Osteoblast (primary cell): ENCODE data around the gene MEF2C. TPM values are rescaled to one million over a fixed set of nuclear protein-coding genes. Genes with fewer than 3 reads are reported as not detected.

Experiments
- DNase-seq: peaks from one replicate; pipeline ENCODE4 v3.0.0; 2011; ENCODE audit warnings: low spot score, mixed read lengths; ENCODE audit not compliant: insufficient read length; ENCODE audit errors: missing footprints
- H2AFZ ChIP-seq: 2 replicates; pipeline ENCODE4 v1.6.0; 2011; ENCODE audit warnings: mild to moderate bottlenecking, low read length
- H3K27ac ChIP-seq: 2 replicates; pipeline ENCODE4 v1.5.1; 2011; ENCODE audit warnings: mild to moderate bottlenecking, low read depth, low read length, moderate library complexity
- H3K27me3 ChIP-seq: 2 replicates; pipeline ENCODE4 v1.6.0; 2012; ENCODE audit warnings: mild to moderate bottlenecking, control low read depth, inconsistent platforms, low read length, moderate library complexity; ENCODE audit not compliant: insufficient read depth
- H3K36me3 ChIP-seq: 2 replicates; pipeline ENCODE4 v1.5.1; 2011; ENCODE audit warnings: mild to moderate bottlenecking, low read length, control low read depth, moderate library complexity; ENCODE audit not compliant: insufficient read depth
- H3K4me1 ChIP-seq: 2 replicates; pipeline ENCODE4 v1.5.1; 2011; ENCODE audit warnings: mild to moderate bottlenecking, low read length, control low read depth, moderate library complexity; ENCODE audit not compliant: insufficient read depth
- H3K4me2 ChIP-seq: 2 replicates; pipeline ENCODE4 v1.6.0; 2011; ENCODE audit warnings: mild to moderate bottlenecking, low read length; ENCODE audit not compliant: insufficient read depth
- H3K4me3 ChIP-seq: fragments of 200-600 bp; sonication (generic); 3 replicates; pipeline ENCODE4 v1.5.1; 2012; ENCODE audit warnings: mild to moderate bottlenecking, low read length, inconsistent platforms; ENCODE audit not compliant: insufficient read depth
- H3K79me2 ChIP-seq: 2 replicates; pipeline ENCODE4 v1.6.0; 2012; ENCODE audit warnings: mild to moderate bottlenecking, low read length, control low read depth, inconsistent platforms; ENCODE audit not compliant: insufficient read depth
- H3K9me3 ChIP-seq: 2 replicates; pipeline ENCODE4 v1.5.1; 2011; ENCODE audit warnings: low read depth, low read length, control low read depth
- H4K20me1 ChIP-seq: 2 replicates; pipeline ENCODE4 v1.6.0; 2012; ENCODE audit warnings: mild to moderate bottlenecking, low read length, control low read depth; ENCODE audit not compliant: insufficient read depth
- CTCF ChIP-seq: IDR thresholded peaks from 2 replicates; pipeline ENCODE4 v1.5.1; 2011; ENCODE audit warnings: mild to moderate bottlenecking, low read depth, low read length, moderate library complexity; ENCODE audit errors: extremely low read depth
- total RNA-seq: library from RNA; depleted of rRNA; stranded (reverse); fragments of >200 nt; gene quantifications from 2 replicates; pipeline ENCODE4 v1.2.3, GENCODE V29; 2012

The MEF2C gene
- total RNA-seq, 1 donor = 13.4 TPM

- peak overlapping the region; percentile 95 for H2AFZ ChIP-seq
- peaks cover 17% of the 10 kb centered on the region for H3K4me1 ChIP-seq
- TF ChIP-seq CTCF = no peak
- H3K36me3 ChIP-seq = no peaks in the 10 kb centered on the region
- H3K4me2 ChIP-seq = peak overlapping the region; percentile 90
- peak overlapping the region; percentile 50 for H3K27ac ChIP-seq
- H3K9me3 ChIP-seq = no peaks in the 10 kb centered on the region
- H4K20me1 ChIP-seq = no peaks in the 10 kb centered on the region
- DNase-seq = peak; percentile 81
- peak overlapping the region; percentile 80 for H3K4me3 ChIP-seq
- H3K27me3 ChIP-seq = no peaks in the 10 kb centered on the region
- no peaks in the 10 kb centered on the region for H3K79me2 ChIP-seq
These were observed 6.4 kb upstream of the MEF2C start for GRCh38 chr5:88889189-88890069.

GRCh38 chr5:88888848-88889188 is 5.8 kb upstream of the MEF2C start:
- Histone ChIP-seq H3K4me2 (peak overlapping the region; percentile 90), H3K4me1 (peaks cover 19% of the 10 kb centered on the region), H3K36me3 (no peaks in the 10 kb centered on the region), H3K79me2 (no peaks in the 10 kb centered on the region), H3K27ac (peak overlapping the region; percentile 8), H2AFZ (peak overlapping the region; percentile 95), H3K9me3 (no peaks in the 10 kb centered on the region), H3K27me3 (no peaks in the 10 kb centered on the region), H3K4me3 (peak overlapping the region; percentile 80), H4K20me1 (no peaks in the 10 kb centered on the region)
- DNase-seq = no peak
- TF ChIP-seq CTCF = no peak

- no peaks in the 10 kb centered on the region for H3K79me2 ChIP-seq
- no peaks in the 10 kb centered on the region for H3K9me3 ChIP-seq
- no peak for TF ChIP-seq CTCF
- H3K27me3 ChIP-seq = no peaks in the 10 kb centered on the region
- no peaks in the 10 kb centered on the region for H3K36me3 ChIP-seq
- H3K4me3 ChIP-seq = no peak overlapping the region
- H3K4me2 ChIP-seq = peak overlapping the region; percentile 90
- H4K20me1 ChIP-seq = no peaks in the 10 kb centered on the region
- H2AFZ ChIP-seq = peak overlapping the region; percentile 17
- no peak for DNase-seq
- peak overlapping the region; percentile 18 for H3K27ac ChIP-seq
- peaks cover 19% of the 10 kb centered on the region for H3K4me1 ChIP-seq
These were observed 5.3 kb upstream of the MEF2C start for GRCh38 chr5:88888291-88888690.

- peak overlapping the region; percentile 2 for H2AFZ ChIP-seq
- H3K27me3 ChIP-seq = no peaks in the 10 kb centered on the region
- H3K27ac ChIP-seq = no peak overlapping the region
- TF ChIP-seq CTCF = no peak
- peaks cover 4% of the 10 kb centered on the region for H3K79me2 ChIP-seq
- DNase-seq = no peak
- no peak overlapping the region for H3K4me2 ChIP-seq
- H3K4me3 ChIP-seq = no peak overlapping the region
- no peaks in the 10 kb centered on the region for H3K36me3 ChIP-seq
- peaks cover 19% of the 10 kb centered on the region for H3K4me1 ChIP-seq
- H3K9me3 ChIP-seq = no peaks in the 10 kb centered on the region
- no peaks in the 10 kb centered on the region for H4K20me1 ChIP-seq
These were observed 4.4 kb upstream of the MEF2C start for GRCh38 chr5:88887342-88887741.
